H1 (cell line): ENCODE results near the gene HDAC9. TPM values are rescaled to one million over a fixed set of nuclear protein-coding genes. Genes with fewer than 3 reads are reported as not detected.

ENCODE experiments used
- CTCF ChIA-PET: fragments of 300-600 bp; sonication (Branson Sonifier 250); formaldehyde crosslinking; loops from one replicate; lab custom pipeline; 2021; ENCODE audit not compliant: partially characterized antibody; lab: Charles Lee
- POLR2A ChIA-PET: fragments of 300-600 bp; sonication (Branson Sonifier 250); formaldehyde crosslinking; loops from one replicate; lab custom pipeline; 2021; ENCODE audit warnings: inconsistent platforms; ENCODE audit not compliant: partially characterized antibody; lab: Charles Lee
- DNase-seq, 2 experiments: peaks; one replicate each; pipeline versions ENCODE4 v3.0.0 to v3.0.0-alpha.2; 2010 to 2022; ENCODE audit warnings: low spot score in 2 of 2, low read depth in 1 of 2, mixed read lengths in 1 of 2
- FAIRE-seq: peaks from 2 replicates; lab custom pipeline; 2011; peaks lifted over from hg19 to GRCh38; lab: Jason Lieb, UNC
- H2AFZ ChIP-seq: 2 replicates; pipeline ENCODE4 v1.8.1; 2012; ENCODE audit warnings: low read length, inconsistent platforms
- H2AK5ac ChIP-seq: 2 replicates; pipeline ENCODE4 v1.6.1; 2013; ENCODE audit warnings: low read depth, low read length
- H2BK120ac ChIP-seq: replicated peaks from 2 replicates; pipeline ENCODE3; 2013; ENCODE audit warnings: low read depth, low read length, inconsistent platforms
- H2BK12ac ChIP-seq: 2 replicates; pipeline ENCODE4 v1.6.1; 2013; ENCODE audit warnings: low read depth, low read length
- H2BK15ac ChIP-seq: 2 replicates; pipeline ENCODE4 v1.6.1; 2013; ENCODE audit warnings: low read length
- H2BK20ac ChIP-seq: 2 replicates; pipeline ENCODE4 v1.6.1; 2013; ENCODE audit warnings: low read length
- H2BK5ac ChIP-seq: 2 replicates; pipeline ENCODE4 v1.6.1; 2013; ENCODE audit warnings: low read depth, low read length
- H3K14ac ChIP-seq: 2 replicates; pipeline ENCODE4 v1.6.1; 2013; ENCODE audit warnings: inconsistent platforms; ENCODE audit not compliant: insufficient read length
- H3K18ac ChIP-seq: 2 replicates; pipeline ENCODE4 v1.6.1; 2013; ENCODE audit warnings: low read length; ENCODE audit errors: extremely low read depth
- H3K23ac ChIP-seq: 2 replicates; pipeline ENCODE4 v1.6.1; 2013; ENCODE audit warnings: inconsistent platforms; ENCODE audit not compliant: insufficient read length
- H3K23me2 ChIP-seq: 2 replicates; pipeline ENCODE4 v1.6.1; 2013; ENCODE audit warnings: low read depth, low read length
- H3K27ac ChIP-seq: 2 replicates; pipeline ENCODE4 v1.6.1; 2011; ENCODE audit warnings: low read depth, low read length, inconsistent platforms
- H3K27me3 ChIP-seq, 4 experiments: replicated peaks in 1 of 4; 1 replicate in 1 of 4; 2 replicates in 3 of 4; pipeline versions ENCODE4 v1.6.1 to v1.8.1; 2011 to 2013; ENCODE audit warnings: low read length in 3 of 4, mild to moderate bottlenecking in 3 of 4, inconsistent platforms in 2 of 4, mixed read lengths in 2 of 4, moderate library complexity in 1 of 4; ENCODE audit not compliant: control insufficient read depth in 3 of 4, insufficient read depth in 3 of 4; ENCODE audit errors: extremely low read depth in 1 of 4
- H3K36me3 ChIP-seq, 4 experiments: 2 replicates each; pipeline versions ENCODE4 v1.6.1 to v1.8.1; 2011 to 2013; ENCODE audit warnings: mild to moderate bottlenecking in 4 of 4, low read length in 3 of 4, moderate library complexity in 2 of 4, control low read depth in 1 of 4, inconsistent platforms in 1 of 4; ENCODE audit not compliant: insufficient read depth in 4 of 4, control insufficient read depth in 2 of 4
- H3K4ac ChIP-seq: replicated peaks from 2 replicates; pipeline ENCODE3; 2013; ENCODE audit warnings: low read length, low read depth, mixed read lengths, inconsistent platforms; ENCODE audit not compliant: insufficient read length
- H3K4me1 ChIP-seq, 4 experiments: replicated peaks in 1 of 4; 1 replicate in 1 of 4; 2 replicates in 3 of 4; pipeline versions ENCODE4 v1.6.1 to v1.8.1; 2011 to 2013; ENCODE audit warnings: low read length in 3 of 4, inconsistent platforms in 2 of 4, mixed read lengths in 1 of 4; ENCODE audit not compliant: insufficient read depth in 4 of 4, control insufficient read depth in 3 of 4
- H3K4me2 ChIP-seq, 2 experiments: 2 replicates each; pipeline versions ENCODE4 v1.6.1 to v1.8.1; 2011 to 2013; ENCODE audit warnings: low read depth in 2 of 2, low read length in 2 of 2, control low read depth in 1 of 2, inconsistent platforms in 1 of 2, mild to moderate bottlenecking in 1 of 2; ENCODE audit not compliant: insufficient read depth in 1 of 2
- H3K4me3 ChIP-seq, 4 experiments: fragments of 200-600, 300-600 bp in 1 of 4; sonication (generic), shearing (Covaris generic), sonication (Bioruptor Twin) in 1 of 4; 2 replicates each; pipeline versions ENCODE4 v1.5.1 to v1.8.1; 2011 to 2016; ENCODE audit warnings: low read length in 4 of 4, low read depth in 3 of 4, control low read depth in 2 of 4, inconsistent platforms in 2 of 4, mild to moderate bottlenecking in 2 of 4, mixed read lengths in 1 of 4, moderate library complexity in 1 of 4; ENCODE audit not compliant: insufficient read depth in 2 of 4; ENCODE audit errors: extremely low read depth in 1 of 4
- H3K56ac ChIP-seq: replicated peaks from 2 replicates; pipeline ENCODE3; 2013; ENCODE audit warnings: low read depth, mild to moderate bottlenecking, mixed read lengths, low read length, inconsistent platforms; ENCODE audit not compliant: insufficient read length
- H3K79me1 ChIP-seq: 2 replicates; pipeline ENCODE4 v1.6.1; 2013; ENCODE audit warnings: low read depth, low read length, control low read depth
- H3K79me2 ChIP-seq, 2 experiments: 2 replicates each; pipeline versions ENCODE4 v1.6.1 to v1.8.1; 2012 to 2013; ENCODE audit warnings: low read length in 2 of 2, mild to moderate bottlenecking in 2 of 2, inconsistent platforms in 1 of 2; ENCODE audit not compliant: insufficient read depth in 2 of 2, control insufficient read depth in 1 of 2
- H3K9ac ChIP-seq, 4 experiments: replicated peaks in 1 of 4; 1 replicate in 1 of 4; 2 replicates in 3 of 4; pipeline versions ENCODE4 v1.6.1 to v1.8.1; 2011 to 2013; ENCODE audit warnings: low read depth in 3 of 4, low read length in 3 of 4, control low read depth in 2 of 4, mild to moderate bottlenecking in 2 of 4, moderate library complexity in 2 of 4, inconsistent platforms in 1 of 4; ENCODE audit errors: extremely low read depth in 1 of 4
- H3K9me3 ChIP-seq, 2 experiments: 2 replicates each; pipeline versions ENCODE4 v1.6.1 to v1.8.1; 2012 to 2013; ENCODE audit warnings: mild to moderate bottlenecking in 2 of 2, moderate library complexity in 2 of 2, control low read depth in 1 of 2, inconsistent platforms in 1 of 2, low read depth in 1 of 2, low read length in 1 of 2, mixed read lengths in 1 of 2; ENCODE audit not compliant: insufficient read depth in 2 of 2
- H4K20me1 ChIP-seq, 2 experiments: replicated peaks in 1 of 2; 2 replicates each; pipeline versions ENCODE3 to v1.8.1; 2011 to 2013; ENCODE audit warnings: inconsistent platforms in 2 of 2, low read length in 2 of 2, mild to moderate bottlenecking in 1 of 2; ENCODE audit not compliant: insufficient read depth in 2 of 2, control insufficient read depth in 1 of 2
- H4K5ac ChIP-seq: 2 replicates; pipeline ENCODE4 v1.6.1; 2013; ENCODE audit warnings: low read length, low read depth, mixed read lengths, inconsistent platforms; ENCODE audit not compliant: insufficient read length
- H4K8ac ChIP-seq: 2 replicates; pipeline ENCODE4 v1.8.0; 2013; ENCODE audit warnings: mild to moderate bottlenecking, moderate library complexity, low read length, inconsistent platforms; ENCODE audit not compliant: insufficient read depth; ENCODE audit errors: extremely low read depth
- H4K91ac ChIP-seq: replicated peaks from 2 replicates; pipeline ENCODE3; 2013; ENCODE audit warnings: low read length, mixed read lengths, inconsistent platforms; ENCODE audit not compliant: insufficient read length
- GTF2F1 ChIP-seq: IDR thresholded peaks from 2 replicates; pipeline ENCODE4 v1.6.1; 2012; ENCODE audit warnings: low read depth, low read length, improper control_type of control experiment, borderline replicate concordance
- KDM1A ChIP-seq: fragments of 200-600, 300-600 bp; sonication (generic); IDR thresholded peaks from 2 replicates; pipeline ENCODE4 v1.7.1; 2016; ENCODE audit warnings: mild to moderate bottlenecking, low read length, borderline replicate concordance
- NANOG ChIP-seq: IDR thresholded peaks from 2 replicates; pipeline ENCODE4 v1.6.1; 2011; ENCODE audit warnings: low read length, low read depth, mild to moderate bottlenecking, inconsistent platforms; ENCODE audit not compliant: insufficient read depth, poor library complexity, severe bottlenecking
- RBBP5 ChIP-seq: IDR thresholded peaks from 2 replicates; pipeline ENCODE4 v1.7.1; 2012; ENCODE audit warnings: low read depth, mild to moderate bottlenecking, inconsistent platforms, low read length, moderate library complexity, borderline replicate concordance
- SP2 ChIP-seq: IDR thresholded peaks from 2 replicates; pipeline ENCODE4 v1.6.1; 2012; ENCODE audit warnings: mild to moderate bottlenecking, low read length, inconsistent platforms
- SP4 ChIP-seq: IDR thresholded peaks from 2 replicates; pipeline ENCODE4 v1.6.1; 2012; ENCODE audit warnings: low read length, inconsistent platforms
- SRF ChIP-seq: IDR thresholded peaks from 2 replicates; pipeline ENCODE4 v1.6.1; 2011; ENCODE audit warnings: mild to moderate bottlenecking, low read depth, low read length, moderate library complexity
- ZNF274 ChIP-seq: IDR thresholded peaks from 2 replicates; pipeline ENCODE4 v1.7.0; 2012; ENCODE audit warnings: low read length, borderline replicate concordance; ENCODE audit errors: extremely low read depth
- whole genome bisulfite sequencing, 2 experiments: shearing (Covaris generic) in 1 of 2; methylation state at CpG; one replicate each; pipeline versions ENCODE4 v1.1.6 to v1.1.7; 2013 to 2015; ENCODE audit warnings: low lambda C conversion rate in 2 of 2, mixed read lengths in 2 of 2, inconsistent platforms in 1 of 2, low coverage in 1 of 2, missing lambda C conversion rate in 1 of 2; ENCODE audit not compliant: insufficient replicate concordance in 2 of 2, insufficient coverage in 1 of 2, insufficient read length in 1 of 2; ENCODE audit errors: extremely low coverage in 1 of 2, missing lambda C conversion rate in 1 of 2; 5-methylcytosine and 5-hydroxymethylcytosine counted together
- polyA plus RNA-seq, 7 experiments: library from polyadenylated mRNA; depleted of rRNA in 3 of 7; stranded (reverse) in 5 of 7; unstranded in 2 of 7; fragments of >200 nt in 5 of 7; fragments of 200-250 nt in 2 of 7; gene quantifications; 1 replicate in 5 of 7; 2 replicates in 1 of 7; 4 replicates in 1 of 7; pipeline versions ENCODE4 v1.2.1 to v1.2.3, GENCODE V29; 2011 to 2013; ENCODE audit warnings: missing spikeins in 2 of 7, mixed read lengths in 2 of 7
- total RNA-seq: library from RNA; stranded (reverse); fragmentation: NEBNext Ultra II Directional; extraction: Animal tissue kit (Norgen Biotek cat#: 25700); gene quantifications from 2 replicates; pipeline ENCODE4 v1.2.1, GENCODE V29; 2021

The HDAC9 gene
- total and polyA plus RNA-seq, 2 of the 8 experiments (the other 6 are each of a cell fraction or from before 2014, with no cell fraction given), result 9.5 to 13.1 TPM

- H3K4me3 ChIP-seq, result no peak overlapping the region
- no peaks in the 10 kb centered on the region for H3K79me1 ChIP-seq
- no peak overlapping the region for H2BK15ac ChIP-seq
- no peaks in the 10 kb centered on the region for H3K4me1 ChIP-seq
- no peak overlapping the region for H3K4me2 ChIP-seq
- no peak overlapping the region for H4K8ac ChIP-seq
- 100% methylated on average over 1 of the region's 1 CpG; no CpG with 5 or more reads in 1 of the 2 experiments for WGBS, 2 experiments
- DNase-seq, result no peak
- H2BK5ac ChIP-seq, result no peak overlapping the region
- H3K56ac ChIP-seq, result no peak overlapping the region
- TF ChIP-seq KDM1A, result no peak
- no peak for TF ChIP-seq SP4
- TF ChIP-seq SRF, result no peak
- no peak for TF ChIP-seq SP2
- no peak for TF ChIP-seq NANOG
- TF ChIP-seq RBBP5, result no peak
- no peak for TF ChIP-seq GTF2F1
- no peak for TF ChIP-seq ZNF274
- H3K23ac ChIP-seq, result no peak overlapping the region
- no peak overlapping the region for H3K4ac ChIP-seq
- H2BK12ac ChIP-seq, result no peak overlapping the region
- no peak overlapping the region for H2AK5ac ChIP-seq
- H3K23me2 ChIP-seq, result no peaks in the 10 kb centered on the region
- no peaks in the 10 kb centered on the region for H4K20me1 ChIP-seq
- no peak overlapping the region for H2AFZ ChIP-seq
- no peak overlapping the region for H3K14ac ChIP-seq
- no peak overlapping the region for H4K5ac ChIP-seq
- no peaks in the 10 kb centered on the region for H3K27me3 ChIP-seq
- H3K9me3 ChIP-seq, result no peaks in the 10 kb centered on the region
- no peak overlapping the region for H3K9ac ChIP-seq
- H2BK120ac ChIP-seq, result no peak overlapping the region
- no peaks in the 10 kb centered on the region for H3K79me2 ChIP-seq
- H4K91ac ChIP-seq, result no peak overlapping the region
- no peak overlapping the region for H3K18ac ChIP-seq
- ChIA-PET CTCF (interaction anchor here (0.5 kb wide), 1 partner anchor 384 kb away, joined by 3 read pairs; no protein-coding TSS in a partner anchor), POLR2A (no interaction called here)
- H3K27ac ChIP-seq, result no peak overlapping the region
- no peak for FAIRE-seq
- no peaks in the 10 kb centered on the region for H3K36me3 ChIP-seq
- H2BK20ac ChIP-seq, result no peak overlapping the region
Observed at GRCh38 chr7:18859318-18859717, 363.8 kb downstream of the HDAC9 start.
